Endodermal cell (in vitro differentiated cells): Measurements from ENCODE around the gene CASP9. TPM values are rescaled to one million over a fixed set of nuclear protein-coding genes. Genes with fewer than 3 reads are reported as not detected.

Experiments used
- DNase-seq: peaks from one replicate; pipeline ENCODE4 v3.0.0-alpha.2; 2017
- H3K27ac ChIP-seq: 2 replicates; pipeline ENCODE4 v1.5.1; 2013; ENCODE audit warnings: mild to moderate bottlenecking, low read depth, low read length, moderate library complexity
- H3K27me3 ChIP-seq: 2 replicates; pipeline ENCODE4 v1.6.1; 2013; ENCODE audit warnings: mild to moderate bottlenecking, low read length, moderate library complexity; ENCODE audit not compliant: insufficient read depth, control insufficient read depth, poor library complexity, severe bottlenecking
- H3K36me3 ChIP-seq: 2 replicates; pipeline ENCODE4 v1.7.0; 2013; ENCODE audit warnings: mild to moderate bottlenecking, low read length, moderate library complexity; ENCODE audit not compliant: control insufficient read depth, insufficient read depth
- H3K4me1 ChIP-seq: one replicate; pipeline ENCODE4 v1.7.0; 2013; ENCODE audit warnings: low read length; ENCODE audit not compliant: control insufficient read depth, insufficient read depth
- H3K4me3 ChIP-seq: 2 replicates; pipeline ENCODE4 v1.5.1; 2013; ENCODE audit warnings: mild to moderate bottlenecking, low read length, moderate library complexity
- H3K9ac ChIP-seq: 2 replicates; pipeline ENCODE4 v1.6.1; 2013; ENCODE audit warnings: mild to moderate bottlenecking, low read length, moderate library complexity; ENCODE audit not compliant: poor library complexity, severe bottlenecking; ENCODE audit errors: extremely low read depth
- H3K9me3 ChIP-seq: 2 replicates; pipeline ENCODE4 v1.6.1; 2013; ENCODE audit warnings: mild to moderate bottlenecking, low read length, moderate library complexity; ENCODE audit not compliant: control insufficient read depth
- H3K27ac Mint-ChIP-seq: 2 replicates; pipeline ENCODE4 v1.8.0; 2020; ENCODE audit warnings: mixed read lengths
- H3K27me3 Mint-ChIP-seq: 2 replicates; pipeline ENCODE4 v1.8.0; 2021; ENCODE audit warnings: mild to moderate bottlenecking, mixed read lengths; ENCODE audit not compliant: insufficient read depth
- H3K36me3 Mint-ChIP-seq: 2 replicates; pipeline ENCODE4 v1.8.0; 2020; ENCODE audit warnings: low read depth, mixed read lengths
- H3K4me1 Mint-ChIP-seq: 2 replicates; pipeline ENCODE4 v1.8.0; 2020; ENCODE audit warnings: mixed read lengths
- H3K4me3 Mint-ChIP-seq: 2 replicates; pipeline ENCODE4 v1.8.0; 2020; ENCODE audit warnings: mild to moderate bottlenecking, moderate library complexity, mixed read lengths
- H3K9me3 Mint-ChIP-seq: 2 replicates; pipeline ENCODE4 v1.8.0; 2020; ENCODE audit warnings: mild to moderate bottlenecking, mixed read lengths
- CTCF ChIP-seq: fragments of 200-600 bp; sonication (generic); conservative IDR thresholded peaks from 2 replicates; pipeline ENCODE4 v1.5.0; 2021; ENCODE audit warnings: antibody characterized with exemption, mild to moderate bottlenecking
- WGBS, 2 experiments: methylation state at CpG; one replicate each; pipeline versions ENCODE4 v1.1.5 to v1.1.7; 2013; ENCODE audit warnings: missing lambda C conversion rate in 2 of 2, mixed read lengths in 1 of 2; ENCODE audit not compliant: insufficient coverage in 1 of 2, insufficient read length in 1 of 2; 5-methylcytosine and 5-hydroxymethylcytosine counted together
- total RNA-seq, 2 donors: library from RNA; stranded (reverse); fragmentation: NEBNext Ultra II Directional in 1 of 2; extraction: Animal tissue kit (Norgen Biotek cat#: 25700) in 1 of 2; gene quantifications; 2 replicates in 1 of 2; 3 replicates in 1 of 2; pipeline ENCODE4 v1.2.1, GENCODE V29; 2021

The CASP9 gene
- total RNA-seq, 2 donors from 2014 or later: 15.5 to 16.1 TPM

DNA sequence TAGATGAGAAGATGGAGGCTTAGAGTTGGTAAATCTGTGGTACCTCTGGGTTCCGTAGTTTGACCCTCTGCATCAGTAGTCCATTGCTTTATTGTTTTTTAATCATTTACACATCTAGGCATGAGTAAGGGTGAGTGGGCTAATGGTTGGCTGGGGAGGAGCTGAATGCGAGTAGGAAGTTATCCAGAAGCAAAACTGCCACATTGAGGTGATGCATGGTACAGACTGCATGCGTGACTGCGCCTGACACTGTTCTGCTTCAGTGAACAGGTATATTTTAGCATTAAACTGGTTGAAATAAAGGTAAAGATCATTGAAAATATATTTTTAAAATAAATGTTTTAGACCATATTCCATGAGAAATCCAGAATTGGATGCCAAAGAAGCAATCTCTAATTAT lies 7.0 kb upstream of the CASP9 start:
- H3K27me3 Mint-ChIP-seq: no peaks in the 10 kb centered on the region
- 99 to 100% methylated on average over 1 to 4 of the region's 4 CpGs for WGBS, 2 experiments

GRCh38 chr1:15526490-15527339 lies 2.7 kb upstream of the CASP9 start, which contains the start of gene DNAJC16:
Gene DNAJC16, plus strand, starts transcription at chr1:15526848. Its CDS starts 2,258 bp downstream, at chr1:15529106.
- DNase-seq: peak; percentile 100
- H3K36me3 ChIP-seq: peaks cover 24% of the 10 kb centered on the region
- peak; percentile 33 for TF ChIP-seq CTCF
- 0 to 1% methylated on average over 34 to 65 of the region's 65 CpGs for WGBS, 2 experiments
- H3K9ac ChIP-seq: peak within 1 kb of the TSS; percentile 85
- Mint-ChIP-seq H3K4me3 (peak within 1 kb of the TSS; percentile 82), H3K27ac (peak within 1 kb of the TSS; percentile 100), H3K36me3 (peaks cover 15% of the 10 kb centered on the region), H3K4me1 (peaks cover 25% of the 10 kb centered on the region), H3K9me3 (no peaks in the 10 kb centered on the region), H3K27me3 (no peaks in the 10 kb centered on the region)
- H3K27ac ChIP-seq: peak within 1 kb of the TSS; percentile 91
- H3K27me3 ChIP-seq: no peaks in the 10 kb centered on the region
- no peaks in the 10 kb centered on the region for H3K4me1 ChIP-seq
- H3K9me3 ChIP-seq: no peaks in the 10 kb centered on the region
- H3K4me3 ChIP-seq: peak within 1 kb of the TSS; percentile 93

More for the DNA sequence above, 7.0 kb upstream of the CASP9 start:
- Histone ChIP-seq H3K9ac (no peak overlapping the region), H3K27me3 (no peaks in the 10 kb centered on the region), H3K9me3 (no peaks in the 10 kb centered on the region), H3K36me3 (peaks cover 42% of the 10 kb centered on the region), H3K4me3 (no peak overlapping the region), H3K4me1 (no peaks in the 10 kb centered on the region), H3K27ac (no peak overlapping the region)
- no peak overlapping the region for H3K27ac Mint-ChIP-seq
- DNase-seq: no peak
- TF ChIP-seq CTCF: no peak
- peaks cover 29% of the 10 kb centered on the region for H3K36me3 Mint-ChIP-seq
- no peak overlapping the region for H3K4me3 Mint-ChIP-seq
- H3K4me1 Mint-ChIP-seq: peaks cover 11% of the 10 kb centered on the region
- H3K9me3 Mint-ChIP-seq: no peaks in the 10 kb centered on the region

GRCh38 chr1:15526021-15526489 lies 2.0 kb upstream of the CASP9 start:
- no peaks in the 10 kb centered on the region for H3K9me3 Mint-ChIP-seq
- no peak for TF ChIP-seq CTCF
- peak overlapping the region; percentile 82 for H3K4me3 Mint-ChIP-seq
- peak overlapping the region; percentile 38 for H3K9ac ChIP-seq
- no peak for DNase-seq
- peaks cover 14% of the 10 kb centered on the region for H3K36me3 Mint-ChIP-seq
- peak overlapping the region; percentile 100 for H3K27ac Mint-ChIP-seq
- no peaks in the 10 kb centered on the region for H3K4me1 ChIP-seq
- H3K4me1 Mint-ChIP-seq: peaks cover 30% of the 10 kb centered on the region
- 0 to 6% methylated on average over 1 to 9 of the region's 9 CpGs for WGBS, 2 experiments
- no peaks in the 10 kb centered on the region for H3K27me3 ChIP-seq
- H3K27ac ChIP-seq: peak overlapping the region; percentile 42
- H3K4me3 ChIP-seq: peak overlapping the region; percentile 79
- H3K9me3 ChIP-seq: no peaks in the 10 kb centered on the region
- no peaks in the 10 kb centered on the region for H3K27me3 Mint-ChIP-seq
- H3K36me3 ChIP-seq: peaks cover 18% of the 10 kb centered on the region
